WTC11 (cell line): ENCODE results near the gene UBXN6.

ENCODE experiments used
- AFF4 ChIP-seq: sonication (generic); formaldehyde crosslinking; IDR thresholded peaks from 2 replicates; pipeline ENCODE4 v1.8.1; 2023; ENCODE audit warnings: mild to moderate bottlenecking, missing genetic modification reagents, borderline replicate concordance
- CTCF ChIP-seq: fragments of 200-600 bp; IDR thresholded peaks from 2 replicates; pipeline ENCODE4 v1.8.0; 2022; ENCODE audit warnings: antibody characterized with exemption
- ELF4 ChIP-seq: sonication (generic); formaldehyde crosslinking; IDR thresholded peaks from 2 replicates; pipeline ENCODE4 v1.8.1; 2022; ENCODE audit warnings: low read depth, mild to moderate bottlenecking, moderate library complexity, missing genetic modification reagents
- RORB ChIP-seq: fragments of 250-450 bp; sonication (Bioruptor Pico); IDR thresholded peaks from 2 replicates; pipeline ENCODE4 v1.9.0; 2021; ENCODE audit warnings: mild to moderate bottlenecking
- ZNF263 ChIP-seq: sonication (generic); formaldehyde crosslinking; IDR thresholded peaks from 2 replicates; pipeline ENCODE4 v1.8.1; 2022; ENCODE audit warnings: low read depth, mild to moderate bottlenecking, moderate library complexity, missing genetic modification reagents
- TF ChIP-seq, protein P1 (sequence below): sonication (generic); formaldehyde crosslinking; IDR thresholded peaks from 2 replicates; pipeline ENCODE4 v1.8.1; 2022; ENCODE audit warnings: low read depth, mild to moderate bottlenecking, moderate library complexity, missing genetic modification reagents, borderline replicate concordance

DNA sequence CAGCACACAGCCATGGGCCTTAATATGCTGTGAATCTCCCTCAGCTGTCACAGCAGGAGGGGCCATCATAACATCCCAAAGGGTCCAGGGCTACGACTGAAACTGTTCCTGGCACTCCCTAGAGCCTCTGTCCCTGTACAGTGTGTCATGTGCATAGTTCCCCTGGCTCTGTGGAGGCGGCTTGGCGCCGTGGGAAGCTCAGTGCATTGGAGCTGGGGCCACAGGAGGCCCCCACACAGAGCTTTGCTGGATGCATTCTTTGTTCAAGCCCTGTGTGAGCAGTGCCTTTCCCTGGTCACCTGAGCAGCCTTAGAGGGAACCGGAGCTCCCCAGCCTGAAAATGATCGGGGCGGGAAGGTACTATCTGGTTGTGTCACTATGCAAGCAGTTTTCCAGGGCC is 21.4 kb downstream of the UBXN6 start:
- TF ChIP-seq, protein P1, sequence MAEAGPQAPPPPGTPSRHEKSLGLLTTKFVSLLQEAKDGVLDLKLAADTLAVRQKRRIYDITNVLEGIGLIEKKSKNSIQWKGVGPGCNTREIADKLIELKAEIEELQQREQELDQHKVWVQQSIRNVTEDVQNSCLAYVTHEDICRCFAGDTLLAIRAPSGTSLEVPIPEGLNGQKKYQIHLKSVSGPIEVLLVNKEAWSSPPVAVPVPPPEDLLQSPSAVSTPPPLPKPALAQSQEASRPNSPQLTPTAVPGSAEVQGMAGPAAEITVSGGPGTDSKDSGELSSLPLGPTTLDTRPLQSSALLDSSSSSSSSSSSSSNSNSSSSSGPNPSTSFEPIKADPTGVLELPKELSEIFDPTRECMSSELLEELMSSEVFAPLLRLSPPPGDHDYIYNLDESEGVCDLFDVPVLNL (CRISPR knock-in tag) = no peak
- TF ChIP-seq CTCF (no peak), ELF4 (CRISPR knock-in tag) (no peak), ZNF263 (no peak), AFF4 (no peak), RORB (CRISPR knock-in tag) (no peak)
